Neural progenitor cell (in vitro differentiated cells): ENCODE results near the gene HOXC12.
A peak's percentile ranks its signal among the peaks of the same experiment; 100 is the strongest.

ENCODE experiments used
- CTCF ChIP-seq: fragments of 200-600 bp; sonication (generic); IDR thresholded peaks from 2 replicates; pipeline ENCODE4 v1.5.1; 2017; ENCODE audit warnings: antibody characterized with exemption, mild to moderate bottlenecking
- EZH2 ChIP-seq: fragments of 200-600 bp; sonication (generic); IDR thresholded peaks from 2 replicates; pipeline ENCODE4 v1.6.1; 2017; ENCODE audit warnings: antibody characterized with exemption, mild to moderate bottlenecking, moderate library complexity
- EZH2phosphoT487 ChIP-seq: fragments of 200-600 bp; sonication (generic); IDR thresholded peaks from 2 replicates; pipeline ENCODE4 v1.6.1; 2017; ENCODE audit warnings: antibody characterized with exemption

GRCh38 chr12:53975479-53976152 is 20.9 kb downstream of the HOXC12 start:
- TF ChIP-seq CTCF: no peak
- peak; percentile 27 for TF ChIP-seq EZH2
- peak; percentile 20 for TF ChIP-seq EZH2phosphoT487
